GDM1 (cell line): ENCODE data around the gene WBP1L.
"Not testable (repeated sequence)": the region's sequence is repeated elsewhere in the genome, so short reads cannot be mapped to it uniquely, and the experiment has no call there.

Source experiments
- DNase-seq: peaks from one replicate; lab custom pipeline; 2025; lab: John Stamatoyannopoulos, UW

WBP1L gene

GRCh38 chr10:102723989-102724388 is 19.8 kb upstream of the WBP1L start:
- no peak for DNase-seq

- DNase-seq, result no peak
These were observed 17.5 kb upstream of the WBP1L start for GRCh38 chr10:102726274-102726673.

- DNase-seq, result no peak
These were observed 16.5 kb upstream of the WBP1L start for GRCh38 chr10:102727037-102727818.

GRCh38 chr10:102729029-102730026 is 14.4 kb upstream of the WBP1L start:
- peak; percentile 54 for DNase-seq

GRCh38 chr10:102731222-102731800 is 12.4 kb upstream of the WBP1L start:
- DNase-seq, result no peak

GRCh38 chr10:102732661-102733060 is 11.1 kb upstream of the WBP1L start:
- no peak for DNase-seq

GRCh38 chr10:102735065-102735562 is 8.6 kb upstream of the WBP1L start:
- no peak for DNase-seq

GRCh38 chr10:102738692-102739121 is 5.0 kb upstream of the WBP1L start:
- peak; percentile 69 for DNase-seq

GRCh38 chr10:102740229-102740628 is 3.5 kb upstream of the WBP1L start:
- DNase-seq, result no peak

- no peak for DNase-seq
These were observed 2.0 kb upstream of the WBP1L start for GRCh38 chr10:102741726-102742237.

- DNase-seq, result not testable (repeated sequence)
These were observed 1.4 kb upstream of the WBP1L start for GRCh38 chr10:102742313-102742712.

- DNase-seq, result no peak
These were observed 615 bp upstream of the WBP1L start for GRCh38 chr10:102743078-102743587.

GRCh38 chr10:102744374-102745051 is 765 bp downstream of the WBP1L start:
- no peak for DNase-seq

- DNase-seq, result no peak
These were observed 1.4 kb downstream of the WBP1L start for GRCh38 chr10:102745157-102745556.

GRCh38 chr10:102752266-102752930 is 8.7 kb downstream of the WBP1L start:
- DNase-seq, result no peak

GRCh38 chr10:102752934-102753664 is 9.4 kb downstream of the WBP1L start:
- no peak for DNase-seq

GRCh38 chr10:102753718-102754117 is 10.0 kb downstream of the WBP1L start:
- no peak for DNase-seq

- DNase-seq, result no peak
These were observed 13.6 kb downstream of the WBP1L start for GRCh38 chr10:102757323-102757722.

GRCh38 chr10:102758240-102758932 is 14.6 kb downstream of the WBP1L start:
- DNase-seq, result no peak
